Muscle layer of duodenum (tissue), 2 donors: ENCODE results near the gene TCP11.

ENCODE experiments used
- H3K27ac ChIP-seq: one replicate; pipeline ENCODE4 v1.7.0; 2013; ENCODE audit warnings: mild to moderate bottlenecking, low read length
- H3K27me3 ChIP-seq: one replicate; pipeline ENCODE4 v1.7.0; 2013; ENCODE audit warnings: low read depth, mild to moderate bottlenecking, control low read depth, low read length
- H3K36me3 ChIP-seq, 2 donors: one replicate each; pipeline ENCODE4 v1.7.0; 2013; ENCODE audit warnings: low read length in 2 of 2, control low read depth in 1 of 2, mild to moderate bottlenecking in 1 of 2; ENCODE audit not compliant: insufficient read depth in 2 of 2, control insufficient read depth in 1 of 2
- H3K4me1 ChIP-seq, 2 donors: one replicate each; pipeline ENCODE4 v1.7.0; 2013; ENCODE audit warnings: low read length in 2 of 2, mild to moderate bottlenecking in 2 of 2, control low read depth in 1 of 2, moderate library complexity in 1 of 2; ENCODE audit not compliant: insufficient read depth in 2 of 2, control insufficient read depth in 1 of 2
- H3K4me3 ChIP-seq, 2 donors: one replicate each; pipeline ENCODE4 v1.7.0; 2013; ENCODE audit warnings: low read length in 2 of 2, low read depth in 1 of 2, mild to moderate bottlenecking in 1 of 2
- H3K9me3 ChIP-seq, 2 donors: one replicate each; pipeline ENCODE4 v1.7.0; 2013; ENCODE audit warnings: low read length in 2 of 2, control low read depth in 1 of 2, mild to moderate bottlenecking in 1 of 2; ENCODE audit not compliant: control insufficient read depth in 1 of 2
- donor health status: healthy.

Gene TCP11

GRCh38 chr6:35141007-35141655 is at the start of gene TCP11:
Gene TCP11 (minus strand): TSS chr6:35141339. CDS start chr6:35140870, 469 bp downstream.
- Histone ChIP-seq H3K4me3 (peak within 1 kb of the TSS in 1 of 2 donors; percentile 37), H3K4me1 (peaks cover 0 to 6% of the 10 kb centered on the region in 2 donors)

GRCh38 chr6:35190306-35190705 is 49.2 kb upstream of the TCP11 start:
- H3K27me3 ChIP-seq = no peaks in the 10 kb centered on the region
- H3K9me3 ChIP-seq = no peaks in the 10 kb centered on the region
- no peak overlapping the region for H3K27ac ChIP-seq
- H3K36me3 ChIP-seq = no peaks in the 10 kb centered on the region
- peaks cover 0 to 4% of the 10 kb centered on the region in 2 donors for H3K4me1 ChIP-seq
- H3K4me3 ChIP-seq = no peak overlapping the region

More at GRCh38 chr6:35141007-35141655, at the start of gene TCP11:
- no peaks in the 10 kb centered on the region for H3K27me3 ChIP-seq
- no peak within 1 kb of the TSS for H3K27ac ChIP-seq
- H3K9me3 ChIP-seq = no peaks in the 10 kb centered on the region
- H3K36me3 ChIP-seq = no peaks in the 10 kb centered on the region

- H3K36me3 ChIP-seq = no peaks in the 10 kb centered on the region
- peaks cover 0 to 5% of the 10 kb centered on the region in 2 donors for H3K4me1 ChIP-seq
- H3K9me3 ChIP-seq = no peaks in the 10 kb centered on the region
- no peak overlapping the region for H3K4me3 ChIP-seq
- no peaks in the 10 kb centered on the region for H3K27me3 ChIP-seq
- H3K27ac ChIP-seq = no peak overlapping the region
These were observed 47.7 kb upstream of the TCP11 start for GRCh38 chr6:35188886-35189285.

GRCh38 chr6:35186571-35186970 is 45.4 kb upstream of the TCP11 start:
- Histone ChIP-seq H3K9me3 (no peaks in the 10 kb centered on the region), H3K27me3 (no peaks in the 10 kb centered on the region), H3K4me3 (no peak overlapping the region), H3K36me3 (no peaks in the 10 kb centered on the region), H3K4me1 (peaks cover 0 to 10% of the 10 kb centered on the region in 2 donors), H3K27ac (no peak overlapping the region)

- Histone ChIP-seq H3K4me1 (peaks cover 3 to 15% of the 10 kb centered on the region in 2 donors), H3K27ac (no peak overlapping the region), H3K36me3 (no peaks in the 10 kb centered on the region), H3K9me3 (no peaks in the 10 kb centered on the region), H3K27me3 (no peaks in the 10 kb centered on the region), H3K4me3 (no peak overlapping the region)
These were observed 44.8 kb upstream of the TCP11 start for GRCh38 chr6:35185971-35186370.

- no peak overlapping the region for H3K27ac ChIP-seq
These were observed 44.2 kb upstream of the TCP11 start for GRCh38 chr6:35185302-35185681.

GRCh38 chr6:35184580-35185301 is 43.6 kb upstream of the TCP11 start:
- Histone ChIP-seq H3K27me3 (no peaks in the 10 kb centered on the region), H3K4me1 (peaks cover 3 to 15% of the 10 kb centered on the region in 2 donors), H3K36me3 (no peaks in the 10 kb centered on the region), H3K9me3 (no peaks in the 10 kb centered on the region), H3K4me3 (no peak overlapping the region), H3K27ac (no peak overlapping the region)

More at GRCh38 chr6:35185302-35185681, 44.2 kb upstream of the TCP11 start:
- no peak overlapping the region for H3K4me3 ChIP-seq
- no peaks in the 10 kb centered on the region for H3K27me3 ChIP-seq
- H3K9me3 ChIP-seq = no peaks in the 10 kb centered on the region
- H3K4me1 ChIP-seq = peaks cover 3 to 15% of the 10 kb centered on the region in 2 donors
- H3K36me3 ChIP-seq = no peaks in the 10 kb centered on the region

GRCh38 chr6:35183935-35184334 is 42.8 kb upstream of the TCP11 start:
- Histone ChIP-seq H3K9me3 (no peaks in the 10 kb centered on the region), H3K36me3 (no peaks in the 10 kb centered on the region), H3K27ac (no peak overlapping the region), H3K4me3 (no peak overlapping the region), H3K4me1 (peaks cover 3 to 15% of the 10 kb centered on the region in 2 donors), H3K27me3 (no peaks in the 10 kb centered on the region)

- Histone ChIP-seq H3K27ac (no peak overlapping the region), H3K4me1 (peaks cover 3 to 15% of the 10 kb centered on the region in 2 donors), H3K27me3 (no peaks in the 10 kb centered on the region), H3K4me3 (no peak overlapping the region), H3K36me3 (no peaks in the 10 kb centered on the region), H3K9me3 (no peaks in the 10 kb centered on the region)
These were observed 42.1 kb upstream of the TCP11 start for GRCh38 chr6:35183281-35183680.

GRCh38 chr6:35181933-35182612 is 40.9 kb upstream of the TCP11 start:
- Histone ChIP-seq H3K9me3 (no peaks in the 10 kb centered on the region), H3K27me3 (no peaks in the 10 kb centered on the region), H3K27ac (no peak overlapping the region), H3K4me1 (peaks cover 3 to 15% of the 10 kb centered on the region in 2 donors), H3K36me3 (no peaks in the 10 kb centered on the region), H3K4me3 (no peak overlapping the region)

GRCh38 chr6:35181308-35181932 is 40.3 kb upstream of the TCP11 start:
- Histone ChIP-seq H3K36me3 (no peaks in the 10 kb centered on the region), H3K9me3 (no peaks in the 10 kb centered on the region), H3K27ac (no peak overlapping the region), H3K4me3 (no peak overlapping the region), H3K27me3 (no peaks in the 10 kb centered on the region), H3K4me1 (peaks cover 3 to 15% of the 10 kb centered on the region in 2 donors)
